Keratinocyte (primary cell): ENCODE results near the gene TELO2. TPM values are rescaled to one million over a fixed set of nuclear protein-coding genes. Genes with fewer than 3 reads are reported as not detected.

Source experiments
- DNase-seq: peaks from one replicate; pipeline ENCODE4 v3.0.0-alpha.2; 2011; ENCODE audit warnings: low read depth, missing footprints, low spot score
- FAIRE-seq: peaks from 2 replicates; lab custom pipeline; 2011; peaks lifted over from hg19 to GRCh38; lab: Jason Lieb, UNC
- H2AFZ ChIP-seq: 2 replicates; pipeline ENCODE4 v1.6.0; 2012; ENCODE audit warnings: low read length, control low read depth, inconsistent platforms; ENCODE audit not compliant: control insufficient read depth
- H3K27ac ChIP-seq: 2 replicates; pipeline ENCODE4 v1.5.1; 2011; ENCODE audit warnings: low read length; ENCODE audit not compliant: control insufficient read depth, insufficient read depth
- H3K27me3 ChIP-seq: 3 replicates; pipeline ENCODE4 v1.6.0; 2011; ENCODE audit warnings: low read length; ENCODE audit not compliant: control insufficient read depth, insufficient read depth; ENCODE audit errors: extremely low read depth
- H3K36me3 ChIP-seq, 2 experiments: 2 replicates in 1 of 2; 3 replicates in 1 of 2; pipeline ENCODE4 v1.5.1; 2011; ENCODE audit warnings: low read length in 2 of 2, mild to moderate bottlenecking in 1 of 2; ENCODE audit not compliant: control insufficient read depth in 2 of 2, insufficient read depth in 2 of 2; ENCODE audit errors: extremely low read depth in 1 of 2
- H3K4me1 ChIP-seq: 3 replicates; pipeline ENCODE4 v1.5.1; 2011; ENCODE audit warnings: low read length; ENCODE audit not compliant: control insufficient read depth, insufficient read depth; ENCODE audit errors: extremely low read depth
- H3K4me2 ChIP-seq: 3 replicates; pipeline ENCODE4 v1.6.0; 2011; ENCODE audit warnings: low read depth, low read length; ENCODE audit not compliant: control insufficient read depth, insufficient read depth; ENCODE audit errors: extremely low read depth
- H3K4me3 ChIP-seq, 3 experiments: fragments of 200-600 bp in 1 of 3; sonication (generic) in 1 of 3; 2 replicates in 2 of 3; 3 replicates in 1 of 3; pipeline ENCODE4 v1.5.1; 2011 to 2016; ENCODE audit warnings: low read length in 3 of 3, mild to moderate bottlenecking in 3 of 3, control low read depth in 2 of 3, inconsistent platforms in 1 of 3, low read depth in 1 of 3, mixed read lengths in 1 of 3, mixed run types in 1 of 3, moderate library complexity in 1 of 3; ENCODE audit not compliant: control insufficient read depth in 2 of 3, insufficient read depth in 2 of 3; ENCODE audit errors: extremely low read depth in 1 of 3
- H3K79me2 ChIP-seq: 2 replicates; pipeline ENCODE4 v1.6.0; 2012; ENCODE audit warnings: low read length; ENCODE audit not compliant: control insufficient read depth, insufficient read depth
- H3K9ac ChIP-seq: 3 replicates; pipeline ENCODE4 v1.6.0; 2011; ENCODE audit warnings: low read length; ENCODE audit not compliant: control insufficient read depth, insufficient read depth; ENCODE audit errors: extremely low read depth
- H3K9me1 ChIP-seq: 3 replicates; pipeline ENCODE4 v1.6.0; 2011; ENCODE audit warnings: low read length; ENCODE audit not compliant: control insufficient read depth, insufficient read depth; ENCODE audit errors: extremely low read depth
- H3K9me3 ChIP-seq: 2 replicates; pipeline ENCODE4 v1.5.1; 2012; ENCODE audit warnings: low read depth, low read length; ENCODE audit not compliant: control insufficient read depth
- H4K20me1 ChIP-seq: 3 replicates; pipeline ENCODE4 v1.6.0; 2011; ENCODE audit warnings: low read length; ENCODE audit not compliant: control insufficient read depth, insufficient read depth; ENCODE audit errors: extremely low read depth
- EZH2 ChIP-seq: IDR thresholded peaks from one replicate; pipeline ENCODE4 v1.6.1; 2012; ENCODE audit warnings: inconsistent platforms, mild to moderate bottlenecking, low read length, moderate library complexity
- dilution Hi-C: fragments of 300-500 bp; cut with MboI; formaldehyde crosslinking; loops from one replicate; pipeline ENCODE4 v1.7.0; 2020; ENCODE audit warnings: low sequenced_read_pairs; ENCODE audit not compliant: extremely low pct_ligation_motif_present
- polyA plus RNA-seq, 5 experiments: library from polyadenylated mRNA; depleted of rRNA in 3 of 5; stranded (reverse) in 3 of 5; stranded (forward) in 1 of 5; unstranded in 1 of 5; fragments of >200 nt; gene quantifications; 1 replicate in 1 of 5; 2 replicates in 3 of 5; 3 replicates in 1 of 5; pipeline versions ENCODE4 v1.2.1 to v1.2.3, GENCODE V29; 2011 to 2012; ENCODE audit warnings: missing spikeins in 2 of 5, low read depth in 1 of 5, low replicate concordance in 1 of 5
- TF ChIP-seq, protein P1 (sequence below), 3 experiments: IDR thresholded peaks in 1 of 3; conservative IDR thresholded peaks in 1 of 3; optimal IDR thresholded peaks in 1 of 3; 2 replicates in 2 of 3; 3 replicates in 1 of 3; pipeline versions ENCODE3 to v1.5.1; 2011; ENCODE audit warnings: low read length in 3 of 3, mild to moderate bottlenecking in 3 of 3, moderate library complexity in 2 of 3, control low read depth in 1 of 3, inconsistent platforms in 1 of 3; ENCODE audit not compliant: insufficient read depth in 2 of 3; ENCODE audit errors: extremely low read depth in 1 of 3

TELO2 gene
- polyA plus RNA-seq, 1 donor (not counting 4 experiments of a cell fraction or from before 2014, with no cell fraction given) = 7.9 TPM

DNA sequence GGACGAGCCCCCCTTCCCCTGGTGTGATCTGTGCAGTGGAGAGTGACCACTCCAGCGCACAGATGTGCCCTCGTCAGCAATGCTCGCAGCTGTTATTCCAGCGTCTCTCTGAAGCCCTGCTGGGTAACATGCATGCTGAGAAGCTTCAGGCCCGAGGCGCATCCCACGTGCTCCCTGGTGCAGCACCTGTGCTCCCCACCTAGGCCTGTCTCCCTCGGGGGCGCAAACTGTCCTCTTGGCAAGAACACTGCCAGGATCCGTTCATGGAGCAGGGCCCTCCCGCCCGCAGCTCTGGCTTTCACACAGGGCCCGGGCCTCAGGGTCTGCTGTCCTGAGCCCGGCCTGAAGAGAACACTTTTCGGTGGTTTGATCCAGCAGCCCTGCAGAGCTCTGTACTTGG lies 53.3 kb downstream of the TELO2 start:
- no peak for DNase-seq
- H4K20me1 ChIP-seq = no peaks in the 10 kb centered on the region
- H3K9me3 ChIP-seq = no peaks in the 10 kb centered on the region
- no peak overlapping the region for H3K27ac ChIP-seq
- FAIRE-seq = no peak
- H3K27me3 ChIP-seq = no peaks in the 10 kb centered on the region
- no peaks in the 10 kb centered on the region for H3K36me3 ChIP-seq
- H3K4me2 ChIP-seq = no peak overlapping the region
- H3K79me2 ChIP-seq = no peaks in the 10 kb centered on the region
- TF ChIP-seq, protein P1, sequence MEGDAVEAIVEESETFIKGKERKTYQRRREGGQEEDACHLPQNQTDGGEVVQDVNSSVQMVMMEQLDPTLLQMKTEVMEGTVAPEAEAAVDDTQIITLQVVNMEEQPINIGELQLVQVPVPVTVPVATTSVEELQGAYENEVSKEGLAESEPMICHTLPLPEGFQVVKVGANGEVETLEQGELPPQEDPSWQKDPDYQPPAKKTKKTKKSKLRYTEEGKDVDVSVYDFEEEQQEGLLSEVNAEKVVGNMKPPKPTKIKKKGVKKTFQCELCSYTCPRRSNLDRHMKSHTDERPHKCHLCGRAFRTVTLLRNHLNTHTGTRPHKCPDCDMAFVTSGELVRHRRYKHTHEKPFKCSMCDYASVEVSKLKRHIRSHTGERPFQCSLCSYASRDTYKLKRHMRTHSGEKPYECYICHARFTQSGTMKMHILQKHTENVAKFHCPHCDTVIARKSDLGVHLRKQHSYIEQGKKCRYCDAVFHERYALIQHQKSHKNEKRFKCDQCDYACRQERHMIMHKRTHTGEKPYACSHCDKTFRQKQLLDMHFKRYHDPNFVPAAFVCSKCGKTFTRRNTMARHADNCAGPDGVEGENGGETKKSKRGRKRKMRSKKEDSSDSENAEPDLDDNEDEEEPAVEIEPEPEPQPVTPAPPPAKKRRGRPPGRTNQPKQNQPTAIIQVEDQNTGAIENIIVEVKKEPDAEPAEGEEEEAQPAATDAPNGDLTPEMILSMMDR (optimal IDR thresholded peaks at IDR 0.05 in 1 of 3, IDR thresholded peaks at IDR 0.05 in 1 of 3, conservative IDR thresholded peaks at IDR 0.05 in 1 of 3; ENCODE audit: extremely low read depth in 1 of 3, insufficient read depth in 2 of 3, low read length in 3 of 3) = no peak
- TF ChIP-seq EZH2 = no peak
- dilution Hi-C loops = no loop called here
- H3K4me3 ChIP-seq = no peak overlapping the region
- H3K9me1 ChIP-seq = no peaks in the 10 kb centered on the region
- no peak overlapping the region for H3K9ac ChIP-seq
- H3K4me1 ChIP-seq = peaks cover 41% of the 10 kb centered on the region
- H2AFZ ChIP-seq = no peak overlapping the region

DNA sequence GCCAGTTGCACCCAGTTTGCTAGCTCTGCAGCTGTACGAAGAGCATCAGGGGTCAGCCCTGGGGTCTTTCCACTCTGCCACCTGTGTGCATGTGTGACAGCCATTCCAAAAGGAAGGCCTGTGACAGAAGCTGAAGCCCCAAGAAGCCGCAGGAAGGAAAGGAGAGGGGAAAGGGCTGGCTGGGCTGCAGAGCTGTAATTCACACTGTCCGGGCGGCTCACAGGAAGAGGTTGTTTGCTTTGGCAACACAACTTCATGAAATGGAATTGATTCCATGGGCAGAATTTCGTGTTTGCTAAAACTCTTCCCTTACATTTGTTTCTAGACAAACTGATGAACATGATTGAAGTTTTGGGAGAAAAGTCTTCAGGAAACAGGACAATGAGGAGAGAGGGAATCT lies 55.1 kb downstream of the TELO2 start:
- Histone ChIP-seq H3K36me3 (peaks cover 0 to 2% of the 10 kb centered on the region in 2 experiments), H3K4me1 (peaks cover 30% of the 10 kb centered on the region), H2AFZ (no peak overlapping the region), H4K20me1 (no peaks in the 10 kb centered on the region), H3K4me3 (no peak overlapping the region), H3K9me3 (no peaks in the 10 kb centered on the region), H3K27ac (no peak overlapping the region), H3K9me1 (no peaks in the 10 kb centered on the region), H3K9ac (no peak overlapping the region), H3K79me2 (no peaks in the 10 kb centered on the region), H3K27me3 (no peaks in the 10 kb centered on the region), H3K4me2 (peak overlapping the region; percentile 47)
- dilution Hi-C loops = no loop called here
- TF ChIP-seq, protein P1 (optimal IDR thresholded peaks at IDR 0.05 in 1 of 3, IDR thresholded peaks at IDR 0.05 in 1 of 3, conservative IDR thresholded peaks at IDR 0.05 in 1 of 3; ENCODE audit: extremely low read depth in 1 of 3, insufficient read depth in 2 of 3, low read length in 3 of 3) = no peak
- no peak for TF ChIP-seq EZH2
- DNase-seq = no peak
- no peak for FAIRE-seq
